Measurements from ENCODE around the gene DNLZ.
"Not testable (repeated sequence)": the region's sequence is repeated elsewhere in the genome, so short reads cannot be mapped to it uniquely, and the experiment has no call there.

DNLZ gene

GRCh38 chr9:136325358-136325757, 38.2 kb downstream of the DNLZ start:
- FAIRE-seq (no peak), DNase-seq (ENCODE audit: insufficient read length, low spot score) (no peak)
- no peak for TF ChIP-seq CTCF (IDR thresholded peaks at IDR 0.05; ENCODE audit: insufficient read depth, missing control alignments)

- no peak for DNase-seq (ENCODE audit: insufficient read length, low spot score)
Measured at GRCh38 chr9:136324501-136325300, 38.8 kb downstream of the DNLZ start.

GRCh38 chr9:136323371-136323789, 40.2 kb downstream of the DNLZ start:
- FAIRE-seq, result no peak
- no peak for TF ChIP-seq CTCF (IDR thresholded peaks at IDR 0.05; ENCODE audit: insufficient read depth, missing control alignments)
- no peak for DNase-seq (ENCODE audit: insufficient read length, low spot score)

More at GRCh38 chr9:136324501-136325300, 38.8 kb downstream of the DNLZ start:
- FAIRE-seq, result no peak
- peak; percentile 16 for TF ChIP-seq CTCF (IDR thresholded peaks at IDR 0.05; ENCODE audit: insufficient read depth, missing control alignments)

GRCh38 chr9:136322756-136323330, 40.7 kb downstream of the DNLZ start:
- TF ChIP-seq CTCF (IDR thresholded peaks at IDR 0.05; ENCODE audit: insufficient read depth, missing control alignments), result no peak
- DNase-seq (ENCODE audit: insufficient read length, low spot score) (no peak), FAIRE-seq (no peak)

GRCh38 chr9:136321561-136321960, 42.0 kb downstream of the DNLZ start:
- DNase-seq (ENCODE audit: insufficient read length, low spot score), result no peak
- no peak for TF ChIP-seq CTCF (IDR thresholded peaks at IDR 0.05; ENCODE audit: insufficient read depth, missing control alignments)
- no peak for FAIRE-seq

- FAIRE-seq; DNase-seq (ENCODE audit: insufficient read length, low spot score): not testable (repeated sequence)
Measured at GRCh38 chr9:136320972-136321371, 42.6 kb downstream of the DNLZ start.

- DNase-seq (ENCODE audit: insufficient read length, low spot score); FAIRE-seq: not testable (repeated sequence)
Measured at GRCh38 chr9:136319955-136320354, 43.6 kb downstream of the DNLZ start.

- not testable (repeated sequence) for FAIRE-seq; DNase-seq (ENCODE audit: insufficient read length, low spot score)
Measured at GRCh38 chr9:136319244-136319643, 44.3 kb downstream of the DNLZ start.
